DND-41 (cell line): ENCODE data around the gene KIRREL3.

Experiments used
- CTCF ChIP-seq: IDR thresholded peaks from 2 replicates; pipeline ENCODE4 v1.5.1; 2012; ENCODE audit warnings: borderline replicate concordance, low read length, moderate library complexity, mild to moderate bottlenecking; ENCODE audit not compliant: poor library complexity, severe bottlenecking; ENCODE audit errors: extremely low read depth
- EZH2 ChIP-seq: IDR thresholded peaks from 3 replicates; pipeline ENCODE4 v1.6.1; 2012; ENCODE audit warnings: borderline replicate concordance, low read depth, mild to moderate bottlenecking, moderate library complexity, low read length, inconsistent platforms; ENCODE audit not compliant: severe bottlenecking

GRCh38 chr11:126833065-126833464 lies 167.5 kb downstream of the KIRREL3 start:
- TF ChIP-seq EZH2 (no peak), CTCF (no peak)
